Fibroblast of lung (primary cell): ENCODE measurements around the gene CFP. TPM values are rescaled to one million over a fixed set of nuclear protein-coding genes. Genes with fewer than 3 reads are reported as not detected.
A peak's percentile ranks its signal among the peaks of the same experiment; 100 is the strongest.

Experiments used
- DNase-seq, 2 donors: peaks; one replicate each; pipeline versions ENCODE4 v3.0.0 to v3.0.0-alpha.2; 2010; ENCODE audit warnings: low read depth in 2 of 2
- H2AFZ ChIP-seq: 2 replicates; pipeline ENCODE4 v1.5.1; 2012; ENCODE audit warnings: low read length, control low read depth, inconsistent platforms
- H3K27ac ChIP-seq: 2 replicates; pipeline ENCODE4 v1.5.1; 2011; ENCODE audit warnings: low read length, control low read depth; ENCODE audit not compliant: insufficient read depth
- H3K27me3 ChIP-seq: 2 replicates; pipeline ENCODE4 v1.5.1; 2011; ENCODE audit warnings: mild to moderate bottlenecking, low read length; ENCODE audit not compliant: control insufficient read depth, insufficient read depth
- H3K36me3 ChIP-seq: 2 replicates; pipeline ENCODE4 v1.5.1; 2011; ENCODE audit warnings: low read length; ENCODE audit not compliant: control insufficient read depth, insufficient read depth
- H3K4me1 ChIP-seq: 2 replicates; pipeline ENCODE4 v1.5.1; 2011; ENCODE audit warnings: low read length; ENCODE audit not compliant: control insufficient read depth, insufficient read depth; ENCODE audit errors: extremely low read depth
- H3K4me2 ChIP-seq: 2 replicates; pipeline ENCODE4 v1.5.1; 2011; ENCODE audit warnings: low read length, control low read depth; ENCODE audit not compliant: insufficient read depth; ENCODE audit errors: extremely low read depth
- H3K4me3 ChIP-seq, 4 experiments: fragments of 200-600 bp in 1 of 4; sonication (generic) in 1 of 4; replicated peaks in 1 of 4; 2 replicates each; pipeline ENCODE4 v1.5.1; 2011 to 2016; ENCODE audit warnings: low read length in 4 of 4, low read depth in 3 of 4, mild to moderate bottlenecking in 3 of 4, control low read depth in 2 of 4, inconsistent platforms in 1 of 4, mixed read lengths in 1 of 4; ENCODE audit not compliant: insufficient read depth in 1 of 4; ENCODE audit errors: control extremely low read depth in 1 of 4
- H3K79me2 ChIP-seq: 2 replicates; pipeline ENCODE4 v1.5.1; 2012; ENCODE audit warnings: mild to moderate bottlenecking, low read length, inconsistent platforms; ENCODE audit not compliant: control insufficient read depth, insufficient read depth
- H3K9ac ChIP-seq: 2 replicates; pipeline ENCODE4 v1.5.1; 2011; ENCODE audit warnings: mild to moderate bottlenecking, low read length, control low read depth; ENCODE audit not compliant: insufficient read depth
- H3K9me3 ChIP-seq: 2 replicates; pipeline ENCODE4 v1.5.1; 2012; ENCODE audit warnings: low read depth, low read length; ENCODE audit not compliant: control insufficient read depth, insufficient read depth
- H4K20me1 ChIP-seq: 2 replicates; pipeline ENCODE4 v1.5.1; 2011; ENCODE audit warnings: low read length; ENCODE audit not compliant: control insufficient read depth, insufficient read depth; ENCODE audit errors: extremely low read depth
- EZH2 ChIP-seq: IDR thresholded peaks from 2 replicates; pipeline ENCODE4 v1.5.1; 2012; ENCODE audit warnings: low read length, control low read depth, mild to moderate bottlenecking; ENCODE audit errors: missing control alignments
- polyA plus RNA-seq, 2 donors: library from polyadenylated mRNA; depleted of rRNA in 1 of 2; stranded (reverse) in 1 of 2; unstranded in 1 of 2; fragments of >200 nt; gene quantifications; 2 replicates each; pipeline ENCODE4 v1.2.1, GENCODE V29; 2011 to 2012; ENCODE audit warnings: missing spikeins in 1 of 2
- total RNA-seq: library from RNA; depleted of rRNA; stranded (reverse); fragments of >200 nt; gene quantifications from 2 replicates; pipeline ENCODE4 v1.2.1, GENCODE V29; 2014
- TF ChIP-seq, protein P1 (sequence below), 2 donors: IDR thresholded peaks in 1 of 2; conservative IDR thresholded peaks in 1 of 2; 1 replicate in 1 of 2; 2 replicates in 1 of 2; pipeline ENCODE4 v1.5.1; 2011 to 2012; ENCODE audit warnings: low read length in 2 of 2, control low read depth in 1 of 2, inconsistent platforms in 1 of 2, low read depth in 1 of 2, mild to moderate bottlenecking in 1 of 2

Gene CFP
- total and polyA plus RNA-seq, 2 donors (not counting 1 experiment from before 2014, with no cell fraction given) = 0.08 to 0.17 TPM

DNA sequence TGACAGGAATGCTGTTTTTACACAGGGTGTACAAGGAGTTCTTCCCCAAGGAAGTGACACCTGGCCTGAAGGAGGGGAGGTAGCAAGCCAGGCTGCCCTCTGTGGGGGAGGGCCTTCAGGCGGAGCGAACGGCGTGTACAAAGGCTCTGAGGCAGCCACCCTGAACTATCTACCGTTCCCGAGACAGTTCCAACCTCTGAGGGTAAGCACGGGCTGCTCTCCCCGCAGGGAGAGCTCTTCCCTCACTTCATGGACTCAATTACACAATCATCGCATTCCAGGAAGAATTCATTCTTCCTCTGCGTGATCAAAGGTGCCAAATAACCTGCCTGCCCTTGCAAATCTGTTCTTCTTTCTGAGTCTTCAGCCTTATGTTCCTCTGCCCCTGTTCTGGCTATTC is 15.8 kb upstream of the CFP start:
- Histone ChIP-seq H3K4me2 (no peak overlapping the region), H3K9me3 (no peaks in the 10 kb centered on the region), H3K27ac (no peak overlapping the region), H3K9ac (no peak overlapping the region), H3K4me3 (no peak overlapping the region), H3K36me3 (peaks cover 4% of the 10 kb centered on the region), H4K20me1 (no peaks in the 10 kb centered on the region), H3K4me1 (peaks cover 6% of the 10 kb centered on the region), H3K79me2 (peaks cover 30% of the 10 kb centered on the region), H3K27me3 (no peaks in the 10 kb centered on the region), H2AFZ (no peak overlapping the region)
- DNase-seq = no peak
- TF ChIP-seq, protein P1, sequence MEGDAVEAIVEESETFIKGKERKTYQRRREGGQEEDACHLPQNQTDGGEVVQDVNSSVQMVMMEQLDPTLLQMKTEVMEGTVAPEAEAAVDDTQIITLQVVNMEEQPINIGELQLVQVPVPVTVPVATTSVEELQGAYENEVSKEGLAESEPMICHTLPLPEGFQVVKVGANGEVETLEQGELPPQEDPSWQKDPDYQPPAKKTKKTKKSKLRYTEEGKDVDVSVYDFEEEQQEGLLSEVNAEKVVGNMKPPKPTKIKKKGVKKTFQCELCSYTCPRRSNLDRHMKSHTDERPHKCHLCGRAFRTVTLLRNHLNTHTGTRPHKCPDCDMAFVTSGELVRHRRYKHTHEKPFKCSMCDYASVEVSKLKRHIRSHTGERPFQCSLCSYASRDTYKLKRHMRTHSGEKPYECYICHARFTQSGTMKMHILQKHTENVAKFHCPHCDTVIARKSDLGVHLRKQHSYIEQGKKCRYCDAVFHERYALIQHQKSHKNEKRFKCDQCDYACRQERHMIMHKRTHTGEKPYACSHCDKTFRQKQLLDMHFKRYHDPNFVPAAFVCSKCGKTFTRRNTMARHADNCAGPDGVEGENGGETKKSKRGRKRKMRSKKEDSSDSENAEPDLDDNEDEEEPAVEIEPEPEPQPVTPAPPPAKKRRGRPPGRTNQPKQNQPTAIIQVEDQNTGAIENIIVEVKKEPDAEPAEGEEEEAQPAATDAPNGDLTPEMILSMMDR (conservative IDR thresholded peaks at IDR 0.05 in 1 of 2, IDR thresholded peaks at IDR 0.05 in 1 of 2; ENCODE audit: low read depth in 1 of 2, low read length in 2 of 2) = no peak
- TF ChIP-seq EZH2 = no peak

DNA sequence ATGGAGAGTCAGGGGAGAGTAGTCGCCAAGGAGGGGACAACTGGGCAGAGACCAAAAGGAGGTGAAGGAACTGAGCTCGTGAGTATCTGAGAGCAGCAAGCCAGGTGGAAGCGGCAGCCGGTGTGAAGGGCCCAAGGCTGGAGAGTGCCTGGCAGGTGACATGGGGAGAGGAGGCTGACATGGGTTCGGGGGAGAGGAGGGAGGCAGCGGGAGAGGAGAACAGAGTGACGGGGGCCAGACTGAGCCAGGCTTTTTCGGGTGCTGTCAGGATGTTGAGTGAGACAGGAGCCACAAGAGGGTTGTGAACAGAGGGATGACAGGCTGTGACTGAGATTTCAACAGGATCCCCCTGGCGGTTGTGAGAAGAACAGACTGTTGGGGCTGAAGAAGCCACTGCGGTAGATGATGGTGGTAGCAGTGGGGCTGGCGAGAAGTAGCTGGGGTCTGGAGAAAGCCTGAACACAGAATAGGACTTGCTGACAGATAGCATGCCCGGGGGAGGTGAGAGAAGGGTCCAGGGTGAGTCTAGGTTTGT is 14.9 kb upstream of the CFP start:
- peaks cover 6% of the 10 kb centered on the region for H3K36me3 ChIP-seq
- no peak overlapping the region for H3K27ac ChIP-seq
- no peaks in the 10 kb centered on the region for H3K9me3 ChIP-seq
- H3K9ac ChIP-seq = no peak overlapping the region
- H3K4me1 ChIP-seq = peaks cover 6% of the 10 kb centered on the region
- H3K27me3 ChIP-seq = no peaks in the 10 kb centered on the region
- peak; percentile 16 to 45 for DNase-seq
- no peak overlapping the region for H2AFZ ChIP-seq
- H3K4me2 ChIP-seq = no peak overlapping the region
- TF ChIP-seq, protein P1 (conservative IDR thresholded peaks at IDR 0.05 in 1 of 2, IDR thresholded peaks at IDR 0.05 in 1 of 2; ENCODE audit: low read depth in 1 of 2, low read length in 2 of 2) = peak; percentile 57
- no peak for TF ChIP-seq EZH2
- H4K20me1 ChIP-seq = no peaks in the 10 kb centered on the region
- H3K79me2 ChIP-seq = peaks cover 30% of the 10 kb centered on the region
- H3K4me3 ChIP-seq = no peak overlapping the region

DNA sequence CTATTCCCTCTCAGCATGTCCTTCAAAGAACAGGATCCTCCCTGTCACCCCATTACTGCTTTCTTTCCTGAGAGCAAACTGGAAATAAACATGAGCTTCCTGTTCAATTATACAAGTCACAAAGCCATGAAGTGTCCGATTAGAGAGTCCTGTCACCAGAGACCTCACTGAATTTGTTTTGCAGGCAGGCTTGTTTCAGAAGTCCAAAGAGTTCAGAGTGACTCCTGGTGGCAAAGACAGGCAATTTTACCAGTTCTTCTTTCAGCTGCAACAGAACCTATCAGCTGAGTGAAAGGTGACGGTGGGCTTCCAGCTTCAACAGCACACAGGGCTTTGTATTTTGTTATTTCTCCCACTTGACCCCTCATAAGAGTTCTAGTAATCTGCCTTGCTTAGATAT is 14.2 kb upstream of the CFP start:
- H3K4me1 ChIP-seq = peaks cover 6% of the 10 kb centered on the region
- H3K27me3 ChIP-seq = no peaks in the 10 kb centered on the region
- H3K27ac ChIP-seq = no peak overlapping the region
- DNase-seq = peak; percentile 21 to 63
- H3K9ac ChIP-seq = no peak overlapping the region
- TF ChIP-seq, protein P1 (conservative IDR thresholded peaks at IDR 0.05 in 1 of 2, IDR thresholded peaks at IDR 0.05 in 1 of 2; ENCODE audit: low read depth in 1 of 2, low read length in 2 of 2) = peak; percentile 43 to 57
- no peak for TF ChIP-seq EZH2
- no peak overlapping the region for H2AFZ ChIP-seq
- no peaks in the 10 kb centered on the region for H4K20me1 ChIP-seq
- no peaks in the 10 kb centered on the region for H3K9me3 ChIP-seq
- H3K4me3 ChIP-seq = no peak overlapping the region
- H3K4me2 ChIP-seq = no peak overlapping the region
- H3K36me3 ChIP-seq = peaks cover 6% of the 10 kb centered on the region
- peaks cover 24% of the 10 kb centered on the region for H3K79me2 ChIP-seq
